IMR-90 (cell line): ENCODE data around the gene STKLD1.

ENCODE experiments used
- BHLHE40 ChIP-seq: fragments of 150-350 bp; IDR thresholded peaks from 2 replicates; pipeline ENCODE4 v1.6.1; 2016; ENCODE audit warnings: mild to moderate bottlenecking, low read depth, low read length
- CEBPB ChIP-seq: IDR thresholded peaks from 2 replicates; pipeline ENCODE4 v1.6.1; 2012; ENCODE audit warnings: low read depth, low read length, improper control_type of control experiment
- CTCF ChIP-seq: conservative IDR thresholded peaks from 2 replicates; pipeline ENCODE4 v1.5.1; 2012; ENCODE audit warnings: mild to moderate bottlenecking, low read depth, low read length, improper control_type of control experiment
- ELK1 ChIP-seq: fragments of 150-350 bp; IDR thresholded peaks from 2 replicates; pipeline ENCODE4 v1.6.1; 2016; ENCODE audit warnings: low read depth, mild to moderate bottlenecking, low read length, moderate library complexity, borderline replicate concordance
- MAZ ChIP-seq: IDR thresholded peaks from 2 replicates; pipeline ENCODE4 v1.6.1; 2012; ENCODE audit warnings: low read depth, mild to moderate bottlenecking, low read length, improper control_type of control experiment, moderate library complexity, borderline replicate concordance
- MXI1 ChIP-seq: IDR thresholded peaks from 2 replicates; pipeline ENCODE4 v1.6.1; 2012; ENCODE audit warnings: low read depth, mild to moderate bottlenecking, low read length, moderate library complexity, borderline replicate concordance
- POLR2A ChIP-seq: IDR thresholded peaks from 2 replicates; pipeline ENCODE4 v1.6.1; 2012; ENCODE audit warnings: mild to moderate bottlenecking, low read depth, low read length
- RAD21 ChIP-seq: IDR thresholded peaks from 2 replicates; pipeline ENCODE4 v1.6.1; 2012; ENCODE audit warnings: low read length, improper control_type of control experiment
- RCOR1 ChIP-seq: IDR thresholded peaks from 2 replicates; pipeline ENCODE4 v1.6.1; 2012; ENCODE audit warnings: mild to moderate bottlenecking, low read length, improper control_type of control experiment; ENCODE audit not compliant: insufficient replicate concordance
- RFX5 ChIP-seq: IDR thresholded peaks from 2 replicates; pipeline ENCODE4 v1.8.0; 2012; ENCODE audit warnings: low read depth, mild to moderate bottlenecking, low read length, moderate library complexity
- SMC3 ChIP-seq: fragments of 150-350 bp; IDR thresholded peaks from 2 replicates; pipeline ENCODE4 v1.6.1; 2016; ENCODE audit warnings: low read depth, mild to moderate bottlenecking, antibody characterized with exemption, low read length, moderate library complexity
- USF2 ChIP-seq: fragments of 150-350 bp; IDR thresholded peaks from 2 replicates; pipeline ENCODE4 v1.6.1; 2017; ENCODE audit warnings: mild to moderate bottlenecking, antibody characterized with exemption, low read length, low read depth

- TF ChIP-seq MAZ (no peak), CTCF (no peak), USF2 (no peak), POLR2A (no peak), MXI1 (no peak), RFX5 (no peak), SMC3 (no peak), BHLHE40 (no peak), ELK1 (no peak), RCOR1 (no peak), CEBPB (no peak), RAD21 (no peak)
These were observed 44.2 kb downstream of the STKLD1 start for GRCh38 chr9:133420392-133420827.
